ENCODE measurements around the gene ACSL1. TPM values are rescaled to one million over a fixed set of nuclear protein-coding genes. Genes with fewer than 3 reads are reported as not detected.
A peak's percentile ranks its signal among the peaks of the same experiment; 100 is the strongest.

ACSL1 gene
- total and polyA plus RNA-seq, 9 of the 15 experiments (the other 6 are each of a cell fraction or from before 2014, with no cell fraction given), result 6.7 to 24.1 (median 15.0) TPM

DNA sequence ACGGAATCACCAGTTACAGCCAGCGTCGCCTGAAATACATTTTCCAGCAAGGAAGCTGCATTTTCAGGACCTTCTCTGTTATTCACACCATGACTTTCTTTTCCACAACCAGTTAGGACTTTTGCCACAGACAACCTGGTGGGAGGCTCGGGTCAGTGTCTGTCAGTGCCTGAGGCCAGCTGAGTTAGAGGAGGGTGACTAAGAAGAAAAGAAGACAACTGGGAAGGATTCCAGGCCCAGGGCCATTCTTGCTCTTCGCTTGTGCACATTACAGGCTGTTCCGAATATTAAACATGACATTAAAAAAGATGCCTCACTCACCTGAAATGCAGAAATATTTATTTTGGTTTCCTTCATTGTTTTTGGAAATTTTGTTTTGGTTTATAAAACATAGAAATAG, 70.5 kb downstream of the ACSL1 start:
- no peaks in the 10 kb centered on the region for H3K79me2 ChIP-seq (ENCODE audit: control insufficient read depth, insufficient read depth, low read length)
- in situ Hi-C loops (cut with MboI) (no loop called here), intact Hi-C loops (cut with micrococcal nuclease) (no loop called here)
- H3K9ac ChIP-seq (ENCODE audit: insufficient read depth in 1 of 2, low read depth in 2 of 2, low read length in 2 of 2), result no peak overlapping the region
- TF ChIP-seq ERF (CRISPR knock-in tag; IDR thresholded peaks at IDR 0.05), result no peak
- no peak for TF ChIP-seq PCBP2 (IDR thresholded peaks at IDR 0.05; ENCODE audit: low read depth, low read length, poor library complexity, severe bottlenecking)
- no peak for TF ChIP-seq FUS (optimal IDR thresholded peaks at IDR 0.05; ENCODE audit: low read depth, low read length)
- no peak for TF ChIP-seq C11orf30 (IDR thresholded peaks at IDR 0.05; ENCODE audit: low read depth)
- TF ChIP-seq ETS2 (tag; IDR thresholded peaks at IDR 0.05; ENCODE audit: borderline replicate concordance, poor library complexity, severe bottlenecking), result no peak
- TF ChIP-seq, protein P1, sequence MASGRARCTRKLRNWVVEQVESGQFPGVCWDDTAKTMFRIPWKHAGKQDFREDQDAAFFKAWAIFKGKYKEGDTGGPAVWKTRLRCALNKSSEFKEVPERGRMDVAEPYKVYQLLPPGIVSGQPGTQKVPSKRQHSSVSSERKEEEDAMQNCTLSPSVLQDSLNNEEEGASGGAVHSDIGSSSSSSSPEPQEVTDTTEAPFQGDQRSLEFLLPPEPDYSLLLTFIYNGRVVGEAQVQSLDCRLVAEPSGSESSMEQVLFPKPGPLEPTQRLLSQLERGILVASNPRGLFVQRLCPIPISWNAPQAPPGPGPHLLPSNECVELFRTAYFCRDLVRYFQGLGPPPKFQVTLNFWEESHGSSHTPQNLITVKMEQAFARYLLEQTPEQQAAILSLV (tag; IDR thresholded peaks at IDR 0.05), result no peak
- TF ChIP-seq NRF1 (conservative IDR thresholded peaks at IDR 0.05 in 1 of 2, IDR thresholded peaks at IDR 0.05 in 1 of 2), result no peak
- no peak for TF ChIP-seq ZNF444 (CRISPR knock-in tag; IDR thresholded peaks at IDR 0.05)
- no peak for TF ChIP-seq SIN3B (IDR thresholded peaks at IDR 0.05; ENCODE audit: low read depth)
- no peak for TF ChIP-seq ETV1 (tag; conservative IDR thresholded peaks at IDR 0.05; ENCODE audit: low read depth)
- peak; percentile 44 for FAIRE-seq
- no peak for ATAC-seq
- H3K4me1 ChIP-seq (replicated peaks in 1 of 2; ENCODE audit: control insufficient read depth in 2 of 2, insufficient read depth in 2 of 2, low read length in 2 of 2), result peaks cover 0 to 4% of the 10 kb centered on the region in 2 experiments; a peak in 3 of 5 replicates
- no peaks in the 10 kb centered on the region for H4K20me1 ChIP-seq (replicated peaks; ENCODE audit: control insufficient read depth, insufficient read depth, low read length)
- ChIA-PET POLR2A (no interaction called here), CTCF (ENCODE audit: low intra/inter-chr PET ratio) (no interaction called here)
- H3K4me3 ChIP-seq, result no peak overlapping the region
- no peak for DNase-seq (ENCODE audit: extremely low read depth in 1 of 4, low spot score in 3 of 4)
- WGBS (ENCODE audit: insufficient coverage, low coverage, missing lambda C conversion rate), result 69% methylated on average over 6 of the region's 6 CpGs
- H3K9me3 ChIP-seq (replicated peaks; ENCODE audit: control insufficient read depth, insufficient read depth, low read depth, low read length), result no peaks in the 10 kb centered on the region
- no peak overlapping the region for H2AFZ ChIP-seq (ENCODE audit: low read depth, low read length)
- BruUV-seq (replicated peaks), result no TSS peak
- no peaks in the 10 kb centered on the region for H3K9me1 ChIP-seq (ENCODE audit: control insufficient read depth, insufficient read depth, low read length)
- peaks cover 9% of the 10 kb centered on the region; the same call in 1 of the 3 replicates for H3K36me3 ChIP-seq (ENCODE audit: control insufficient read depth, insufficient read depth, low read length)
- H3K4me2 ChIP-seq (ENCODE audit: insufficient read depth, low read length), result no peak overlapping the region
- H3K27ac ChIP-seq (ENCODE audit: extremely low read depth, low read depth, low read length), result no peak overlapping the region
- H3K27me3 ChIP-seq (ENCODE audit: control insufficient read depth in 2 of 2, insufficient read depth in 2 of 2, low read length in 2 of 2), result no peaks in the 10 kb centered on the region

Data from K562 (cell line).